ENCODE data around the gene RAPGEF5.

Gene RAPGEF5

GRCh38 chr7:22390516-22390915, 33.6 kb upstream of the RAPGEF5 start:
- TF ChIP-seq CTCF (IDR thresholded peaks at IDR 0.05; ENCODE audit: extremely low read depth, missing control alignments) = no peak
- DNase-seq (ENCODE audit: low spot score) = no peak

GRCh38 chr7:22389892-22390291, 32.9 kb upstream of the RAPGEF5 start:
- TF ChIP-seq CTCF (IDR thresholded peaks at IDR 0.05; ENCODE audit: extremely low read depth, missing control alignments) = no peak
- no peak for DNase-seq (ENCODE audit: low spot score)

GRCh38 chr7:22387583-22387982, 30.6 kb upstream of the RAPGEF5 start:
- TF ChIP-seq CTCF (IDR thresholded peaks at IDR 0.05; ENCODE audit: extremely low read depth, missing control alignments) = no peak
- DNase-seq (ENCODE audit: low spot score) = no peak

- no peak for TF ChIP-seq CTCF (IDR thresholded peaks at IDR 0.05; ENCODE audit: extremely low read depth, missing control alignments)
- DNase-seq (ENCODE audit: low spot score) = peak; percentile 20
These were observed 29.9 kb upstream of the RAPGEF5 start for GRCh38 chr7:22386865-22387264.

GRCh38 chr7:22386206-22386858, 29.4 kb upstream of the RAPGEF5 start:
- DNase-seq (ENCODE audit: low spot score) = no peak
- no peak for TF ChIP-seq CTCF (IDR thresholded peaks at IDR 0.05; ENCODE audit: extremely low read depth, missing control alignments)

- DNase-seq (ENCODE audit: low spot score) = peak; percentile 13
- TF ChIP-seq CTCF (IDR thresholded peaks at IDR 0.05; ENCODE audit: extremely low read depth, missing control alignments) = no peak
These were observed 28.4 kb upstream of the RAPGEF5 start for GRCh38 chr7:22385326-22385725.

- DNase-seq (ENCODE audit: low spot score) = no peak
These were observed 23.4 kb upstream of the RAPGEF5 start for GRCh38 chr7:22380333-22380732.

More at GRCh38 chr7:22380333-22380732, 23.4 kb upstream of the RAPGEF5 start:
- no peak for TF ChIP-seq CTCF (IDR thresholded peaks at IDR 0.05; ENCODE audit: extremely low read depth, missing control alignments)
